Activated naive CD8-positive, alpha-beta T cell treated with anti-CD3 and anti-CD28 coated beads, Interleukin-2, amount 10 ng/mL, durations not matched to agents 7 days and 5 days (primary cell): ENCODE measurements around the gene PSMA7. TPM values are rescaled to one million over a fixed set of nuclear protein-coding genes. Genes with fewer than 3 reads are reported as not detected.

Experiments used
- ATAC-seq: fragments of 150-1000 bp; cut with Tn5 transposase; one replicate; pipeline ENCODE4 v1.10.0; 2021; ENCODE audit warnings: low read depth, moderate library complexity
- POLR2A ChIA-PET: fragments of 350-600 bp; sonication (Branson Sonifier 250); formaldehyde crosslinking; loops from one replicate; lab custom pipeline; 2021; ENCODE audit warnings: antibody characterized with exemption; lab: Charles Lee
- DNase-seq: peaks from one replicate; pipeline ENCODE4 v3.0.0; 2021
- H3K27ac Mint-ChIP-seq: one replicate; pipeline ENCODE4 v1.8.0; 2022; ENCODE audit warnings: mild to moderate bottlenecking, mixed read lengths
- H3K27me3 Mint-ChIP-seq: one replicate; pipeline ENCODE4 v1.8.0; 2022; ENCODE audit warnings: mild to moderate bottlenecking, moderate library complexity, mixed read lengths
- H3K36me3 Mint-ChIP-seq: one replicate; pipeline ENCODE4 v1.8.0; 2021; ENCODE audit warnings: mild to moderate bottlenecking, mixed read lengths
- H3K4me1 Mint-ChIP-seq: one replicate; pipeline ENCODE4 v1.8.0; 2021; ENCODE audit warnings: mixed read lengths
- H3K4me3 Mint-ChIP-seq: one replicate; pipeline ENCODE4 v1.8.0; 2022; ENCODE audit warnings: mild to moderate bottlenecking, moderate library complexity, mixed read lengths
- H3K9me3 Mint-ChIP-seq: one replicate; pipeline ENCODE4 v1.8.0; 2021; ENCODE audit warnings: mixed read lengths
- total RNA-seq, 2 experiments: library from RNA; stranded (reverse); gene quantifications; one replicate each; pipeline ENCODE4 v1.2.3, GENCODE V29; 2021

Gene PSMA7
- total RNA-seq, 2 experiments from 2014 or later: 219 to 236 TPM

- peaks cover 2% of the 10 kb centered on the region for H3K36me3 Mint-ChIP-seq
- H3K4me1 Mint-ChIP-seq: no peaks in the 10 kb centered on the region
- no peak for ATAC-seq
- no peaks in the 10 kb centered on the region for H3K27me3 Mint-ChIP-seq
- no peak overlapping the region for H3K4me3 Mint-ChIP-seq
- POLR2A ChIA-PET: no interaction called here
- no peak for DNase-seq
- H3K9me3 Mint-ChIP-seq: no peaks in the 10 kb centered on the region
- H3K27ac Mint-ChIP-seq: no peak overlapping the region
Measured at GRCh38 chr20:62164879-62165761, 21.9 kb upstream of the PSMA7 start.

GRCh38 chr20:62163986-62164762 lies 21.0 kb upstream of the PSMA7 start:
- H3K36me3 Mint-ChIP-seq: peaks cover 6% of the 10 kb centered on the region
- no peaks in the 10 kb centered on the region for H3K27me3 Mint-ChIP-seq
- H3K4me1 Mint-ChIP-seq: peaks cover 5% of the 10 kb centered on the region
- H3K27ac Mint-ChIP-seq: no peak overlapping the region
- no peaks in the 10 kb centered on the region for H3K9me3 Mint-ChIP-seq
- DNase-seq (no peak), ATAC-seq (no peak)
- no peak overlapping the region for H3K4me3 Mint-ChIP-seq
- POLR2A ChIA-PET: no interaction called here

- H3K9me3 Mint-ChIP-seq: no peaks in the 10 kb centered on the region
- H3K36me3 Mint-ChIP-seq: peaks cover 6% of the 10 kb centered on the region
- peaks cover 5% of the 10 kb centered on the region for H3K4me1 Mint-ChIP-seq
- no peak overlapping the region for H3K4me3 Mint-ChIP-seq
- POLR2A ChIA-PET: no interaction called here
- no peak overlapping the region for H3K27ac Mint-ChIP-seq
- H3K27me3 Mint-ChIP-seq: no peaks in the 10 kb centered on the region
- ATAC-seq (no peak), DNase-seq (no peak)
Measured at GRCh38 chr20:62163485-62163865, 20.3 kb upstream of the PSMA7 start.

GRCh38 chr20:62162765-62163484 lies 19.7 kb upstream of the PSMA7 start:
- H3K27ac Mint-ChIP-seq: no peak overlapping the region
- H3K27me3 Mint-ChIP-seq: no peaks in the 10 kb centered on the region
- ATAC-seq (no peak), DNase-seq (no peak)
- H3K36me3 Mint-ChIP-seq: peaks cover 4% of the 10 kb centered on the region
- H3K4me3 Mint-ChIP-seq: no peak overlapping the region
- POLR2A ChIA-PET: no interaction called here
- H3K4me1 Mint-ChIP-seq: peaks cover 5% of the 10 kb centered on the region
- no peaks in the 10 kb centered on the region for H3K9me3 Mint-ChIP-seq

GRCh38 chr20:62161347-62161746 lies 18.2 kb upstream of the PSMA7 start:
- no peak for DNase-seq
- H3K4me1 Mint-ChIP-seq: peaks cover 5% of the 10 kb centered on the region
- H3K4me3 Mint-ChIP-seq: no peak overlapping the region
- H3K36me3 Mint-ChIP-seq: peaks cover 4% of the 10 kb centered on the region
- H3K27ac Mint-ChIP-seq: no peak overlapping the region
- POLR2A ChIA-PET: no interaction called here
- no peaks in the 10 kb centered on the region for H3K9me3 Mint-ChIP-seq
- H3K27me3 Mint-ChIP-seq: no peaks in the 10 kb centered on the region
- ATAC-seq: no peak

GRCh38 chr20:62160876-62161275 lies 17.7 kb upstream of the PSMA7 start:
- POLR2A ChIA-PET: no interaction called here
- H3K4me1 Mint-ChIP-seq: peaks cover 5% of the 10 kb centered on the region
- peaks cover 4% of the 10 kb centered on the region for H3K36me3 Mint-ChIP-seq
- H3K4me3 Mint-ChIP-seq: no peak overlapping the region
- no peak overlapping the region for H3K27ac Mint-ChIP-seq
- no peaks in the 10 kb centered on the region for H3K9me3 Mint-ChIP-seq
- no peak for DNase-seq
- H3K27me3 Mint-ChIP-seq: no peaks in the 10 kb centered on the region
- ATAC-seq: no peak

GRCh38 chr20:62160253-62160652 lies 17.1 kb upstream of the PSMA7 start:
- ATAC-seq (no peak), DNase-seq (no peak)
- H3K36me3 Mint-ChIP-seq: peaks cover 5% of the 10 kb centered on the region
- POLR2A ChIA-PET: no interaction called here
- H3K4me1 Mint-ChIP-seq: peaks cover 5% of the 10 kb centered on the region
- no peak overlapping the region for H3K4me3 Mint-ChIP-seq
- H3K27ac Mint-ChIP-seq: no peak overlapping the region
- H3K9me3 Mint-ChIP-seq: no peaks in the 10 kb centered on the region
- H3K27me3 Mint-ChIP-seq: no peaks in the 10 kb centered on the region

GRCh38 chr20:62159839-62160238 lies 16.6 kb upstream of the PSMA7 start:
- ATAC-seq (peak; percentile 22), DNase-seq (no peak)
- POLR2A ChIA-PET: no interaction called here
- peaks cover 5% of the 10 kb centered on the region for H3K4me1 Mint-ChIP-seq
- no peaks in the 10 kb centered on the region for H3K27me3 Mint-ChIP-seq
- H3K4me3 Mint-ChIP-seq: peak overlapping the region; percentile 22
- H3K9me3 Mint-ChIP-seq: no peaks in the 10 kb centered on the region
- H3K36me3 Mint-ChIP-seq: peaks cover 5% of the 10 kb centered on the region
- H3K27ac Mint-ChIP-seq: peak overlapping the region; percentile 30

- POLR2A ChIA-PET: no interaction called here
- no peak overlapping the region for H3K4me3 Mint-ChIP-seq
- ATAC-seq (no peak), DNase-seq (no peak)
- no peak overlapping the region for H3K27ac Mint-ChIP-seq
- H3K9me3 Mint-ChIP-seq: no peaks in the 10 kb centered on the region
- no peaks in the 10 kb centered on the region for H3K27me3 Mint-ChIP-seq
- peaks cover 10% of the 10 kb centered on the region for H3K36me3 Mint-ChIP-seq
- peaks cover 5% of the 10 kb centered on the region for H3K4me1 Mint-ChIP-seq
Measured at GRCh38 chr20:62159052-62159451, 15.9 kb upstream of the PSMA7 start.

GRCh38 chr20:62158541-62158940 lies 15.3 kb upstream of the PSMA7 start:
- no peak for DNase-seq
- Mint-ChIP-seq H3K4me3 (no peak overlapping the region), H3K9me3 (peaks cover under 1% of the 10 kb centered on the region), H3K36me3 (peaks cover 15% of the 10 kb centered on the region), H3K27ac (no peak overlapping the region), H3K4me1 (peaks cover 5% of the 10 kb centered on the region), H3K27me3 (no peaks in the 10 kb centered on the region)
- POLR2A ChIA-PET: no interaction called here
- no peak for ATAC-seq

- H3K9me3 Mint-ChIP-seq: peaks cover 2% of the 10 kb centered on the region
- no peak for DNase-seq
- H3K27me3 Mint-ChIP-seq: no peaks in the 10 kb centered on the region
- no peak for ATAC-seq
- peaks cover 18% of the 10 kb centered on the region for H3K36me3 Mint-ChIP-seq
- peaks cover 5% of the 10 kb centered on the region for H3K4me1 Mint-ChIP-seq
- H3K4me3 Mint-ChIP-seq: no peak overlapping the region
- POLR2A ChIA-PET: no interaction called here
- H3K27ac Mint-ChIP-seq: no peak overlapping the region
Measured at GRCh38 chr20:62158088-62158400, 14.8 kb upstream of the PSMA7 start.

- Mint-ChIP-seq H3K9me3 (peaks cover 4% of the 10 kb centered on the region), H3K27me3 (no peaks in the 10 kb centered on the region), H3K4me1 (peaks cover 5% of the 10 kb centered on the region), H3K36me3 (peaks cover 23% of the 10 kb centered on the region), H3K4me3 (no peak overlapping the region), H3K27ac (no peak overlapping the region)
- POLR2A ChIA-PET: no interaction called here
- ATAC-seq (no peak), DNase-seq (no peak)
Measured at GRCh38 chr20:62157387-62158087, 14.3 kb upstream of the PSMA7 start.
